Peyer's patch (tissue), 4 donors: ENCODE data around the gene XBP1. TPM values are rescaled to one million over a fixed set of nuclear protein-coding genes. Genes with fewer than 3 reads are reported as not detected.
A peak's percentile ranks its signal among the peaks of the same experiment; 100 is the strongest.
"Not testable (repeated sequence)": the region's sequence is repeated elsewhere in the genome, so short reads cannot be mapped to it uniquely, and the experiment has no call there.

ENCODE experiments used
- DNase-seq, 3 donors: peaks; one replicate each; pipeline ENCODE4 v3.0.0-alpha.2; 2017 to 2019
- H3K27ac ChIP-seq, 4 donors: fragments of 200-600 bp; sonication (generic); one replicate each; pipeline ENCODE4 v1.5.1; 2016 to 2019
- H3K27me3 ChIP-seq, 2 donors: fragments of 200-600 bp; sonication (generic); one replicate each; pipeline ENCODE4 v1.5.1; 2019
- H3K36me3 ChIP-seq, 3 donors: fragments of 200-600 bp; sonication (generic); one replicate each; pipeline ENCODE4 v1.5.1; 2016 to 2019
- H3K4me1 ChIP-seq, 4 donors: fragments of 200-600 bp; sonication (generic); one replicate each; pipeline ENCODE4 v1.5.1; 2016 to 2019
- H3K4me3 ChIP-seq, 4 donors: fragments of 200-600 bp; sonication (generic); 1 replicate in 3 of 4; 2 replicates in 1 of 4; pipeline ENCODE4 v1.5.1; 2016 to 2019; ENCODE audit warnings: mild to moderate bottlenecking in 1 of 4
- H3K9me3 ChIP-seq, 4 donors: fragments of 200-600 bp; sonication (generic); one replicate each; pipeline ENCODE4 v1.5.1; 2016 to 2019; ENCODE audit warnings: mild to moderate bottlenecking in 1 of 4
- POLR2A ChIP-seq, 2 donors: fragments of 450-650 bp; IDR thresholded peaks; one replicate each; pipeline ENCODE4 v1.5.1; 2017; ENCODE audit warnings: antibody characterized with exemption in 2 of 2, mild to moderate bottlenecking in 2 of 2, moderate library complexity in 2 of 2
- total RNA-seq, 4 donors: library from RNA; depleted of rRNA; stranded (reverse); fragments of >200 nt; gene quantifications; one replicate each; pipeline ENCODE4 v1.1.0, GENCODE V29; 2016
- TF ChIP-seq, protein P1 (sequence below), 6 experiments: fragments of 450-650 bp in 4 of 6; fragments of 200-600 bp in 2 of 6; sonication (generic) in 1 of 6; IDR thresholded peaks; one replicate each; pipeline ENCODE4 v1.5.1; 2017 to 2019; ENCODE audit warnings: antibody characterized with exemption in 6 of 6, mild to moderate bottlenecking in 3 of 6, moderate library complexity in 1 of 6

The XBP1 gene
- total RNA-seq, 4 donors from 2014 or later, result 139 to 287 (median 213) TPM

DNA sequence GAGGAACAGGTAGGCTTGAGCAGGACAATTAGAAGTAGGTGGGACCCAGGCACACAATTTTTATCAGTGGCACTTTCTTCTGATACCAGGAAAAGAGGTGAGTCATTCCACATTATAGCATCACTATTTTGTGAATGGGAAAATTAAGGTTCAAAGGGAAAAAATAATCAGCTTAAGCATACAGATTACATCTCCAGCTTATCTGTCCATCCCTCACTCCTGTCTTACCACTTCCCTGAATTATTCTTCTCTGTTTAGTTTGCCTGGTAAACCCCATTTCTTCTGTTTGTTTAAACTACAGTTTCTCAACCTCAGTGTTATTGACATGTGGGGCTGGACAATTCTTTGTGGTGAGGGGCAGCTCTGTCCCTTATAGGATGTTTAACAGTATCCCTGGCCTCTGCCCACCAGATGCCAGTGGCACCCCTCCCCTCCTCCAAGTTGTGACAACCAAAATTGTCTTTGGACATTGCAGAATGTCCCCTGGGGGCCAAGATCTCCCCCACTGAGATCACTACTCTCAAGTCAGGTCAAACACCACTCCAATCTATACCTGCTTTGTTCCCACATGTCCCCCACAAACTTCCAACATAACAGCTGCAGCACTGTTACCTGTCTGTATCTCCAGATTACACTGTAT is 8.5 kb upstream of the XBP1 start:
- no peak for TF ChIP-seq POLR2A (IDR thresholded peaks at IDR 0.05)
- TF ChIP-seq, protein P1, sequence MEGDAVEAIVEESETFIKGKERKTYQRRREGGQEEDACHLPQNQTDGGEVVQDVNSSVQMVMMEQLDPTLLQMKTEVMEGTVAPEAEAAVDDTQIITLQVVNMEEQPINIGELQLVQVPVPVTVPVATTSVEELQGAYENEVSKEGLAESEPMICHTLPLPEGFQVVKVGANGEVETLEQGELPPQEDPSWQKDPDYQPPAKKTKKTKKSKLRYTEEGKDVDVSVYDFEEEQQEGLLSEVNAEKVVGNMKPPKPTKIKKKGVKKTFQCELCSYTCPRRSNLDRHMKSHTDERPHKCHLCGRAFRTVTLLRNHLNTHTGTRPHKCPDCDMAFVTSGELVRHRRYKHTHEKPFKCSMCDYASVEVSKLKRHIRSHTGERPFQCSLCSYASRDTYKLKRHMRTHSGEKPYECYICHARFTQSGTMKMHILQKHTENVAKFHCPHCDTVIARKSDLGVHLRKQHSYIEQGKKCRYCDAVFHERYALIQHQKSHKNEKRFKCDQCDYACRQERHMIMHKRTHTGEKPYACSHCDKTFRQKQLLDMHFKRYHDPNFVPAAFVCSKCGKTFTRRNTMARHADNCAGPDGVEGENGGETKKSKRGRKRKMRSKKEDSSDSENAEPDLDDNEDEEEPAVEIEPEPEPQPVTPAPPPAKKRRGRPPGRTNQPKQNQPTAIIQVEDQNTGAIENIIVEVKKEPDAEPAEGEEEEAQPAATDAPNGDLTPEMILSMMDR (IDR thresholded peaks at IDR 0.05), result no peak
- Histone ChIP-seq H3K36me3 (no peaks in the 10 kb centered on the region), H3K27me3 (no peaks in the 10 kb centered on the region), H3K4me3 (no peak overlapping the region), H3K9me3 (no peaks in the 10 kb centered on the region), H3K4me1 (peaks cover 0 to 14% (median 3%) of the 10 kb centered on the region in 4 donors), H3K27ac (peak overlapping the region in 1 of 4 donors; percentile 38)
- DNase-seq, result no peak

DNA sequence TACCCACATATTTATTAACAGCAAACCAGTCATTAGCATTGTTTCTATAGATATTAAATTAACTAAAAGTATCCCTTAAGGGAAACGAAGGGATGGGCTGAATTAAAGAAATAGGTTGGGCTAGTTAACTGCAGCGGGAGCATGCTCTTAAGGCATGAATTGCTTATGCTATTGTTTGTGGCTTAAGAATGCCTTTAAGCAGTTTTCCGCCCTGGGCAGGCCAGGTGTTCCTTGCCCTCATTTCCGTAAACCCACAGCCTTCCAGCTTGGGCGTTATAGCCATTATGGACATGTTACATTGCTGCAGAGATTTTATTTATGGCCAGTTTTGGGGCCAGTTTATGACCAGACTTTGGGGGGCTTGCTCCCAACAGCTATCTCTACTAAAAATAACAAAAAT is 5.1 kb upstream of the XBP1 start:
- H3K27me3 ChIP-seq, H3K27ac ChIP-seq, H3K36me3 ChIP-seq, DNase-seq, H3K9me3 ChIP-seq, H3K4me3 ChIP-seq: not testable (repeated sequence)
- H3K4me1 ChIP-seq, result peaks cover 0 to 20% (median 11%) of the 10 kb centered on the region in 4 donors

DNA sequence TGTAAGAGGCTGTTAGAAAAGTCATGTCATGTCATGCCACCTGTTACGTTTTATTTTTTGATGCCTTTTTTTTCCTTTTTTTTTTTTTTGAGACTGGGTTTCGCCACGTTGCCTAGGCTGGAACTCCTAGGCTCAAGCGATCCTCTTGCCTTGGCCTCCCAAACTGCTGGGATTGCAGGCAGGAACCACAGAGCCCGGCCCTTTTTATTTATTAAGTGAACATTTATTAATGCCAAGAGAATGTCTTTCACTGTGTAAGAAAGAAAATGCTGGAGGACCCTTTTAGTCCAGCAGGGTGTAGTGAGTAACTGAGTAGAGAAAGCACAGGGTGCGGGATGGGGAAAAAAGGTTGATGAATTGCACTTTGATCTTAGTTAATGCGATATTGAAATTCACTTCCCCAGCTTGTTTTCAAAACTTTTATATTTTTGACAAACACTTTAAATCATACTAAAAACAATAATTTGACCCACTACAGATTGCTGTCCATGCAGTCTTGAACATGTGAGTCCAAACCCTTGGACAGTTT is 2.3 kb upstream of the XBP1 start:
- DNase-seq, result no peak
- Histone ChIP-seq H3K4me3 (peak overlapping the region in 1 of 4 donors; percentile 97), H3K4me1 (peaks cover 0 to 35% (median 14%) of the 10 kb centered on the region in 4 donors), H3K9me3 (no peaks in the 10 kb centered on the region), H3K36me3 (peaks cover 0 to 3% (median 0%) of the 10 kb centered on the region in 3 donors), H3K27ac (peak overlapping the region; percentile 60 to 99 (median 97)), H3K27me3 (no peaks in the 10 kb centered on the region)
- TF ChIP-seq, protein P1 (IDR thresholded peaks at IDR 0.05), result peak in 4 of 6 experiments; percentile 32 to 61 (median 44)
- TF ChIP-seq POLR2A (IDR thresholded peaks at IDR 0.05), result no peak

DNA sequence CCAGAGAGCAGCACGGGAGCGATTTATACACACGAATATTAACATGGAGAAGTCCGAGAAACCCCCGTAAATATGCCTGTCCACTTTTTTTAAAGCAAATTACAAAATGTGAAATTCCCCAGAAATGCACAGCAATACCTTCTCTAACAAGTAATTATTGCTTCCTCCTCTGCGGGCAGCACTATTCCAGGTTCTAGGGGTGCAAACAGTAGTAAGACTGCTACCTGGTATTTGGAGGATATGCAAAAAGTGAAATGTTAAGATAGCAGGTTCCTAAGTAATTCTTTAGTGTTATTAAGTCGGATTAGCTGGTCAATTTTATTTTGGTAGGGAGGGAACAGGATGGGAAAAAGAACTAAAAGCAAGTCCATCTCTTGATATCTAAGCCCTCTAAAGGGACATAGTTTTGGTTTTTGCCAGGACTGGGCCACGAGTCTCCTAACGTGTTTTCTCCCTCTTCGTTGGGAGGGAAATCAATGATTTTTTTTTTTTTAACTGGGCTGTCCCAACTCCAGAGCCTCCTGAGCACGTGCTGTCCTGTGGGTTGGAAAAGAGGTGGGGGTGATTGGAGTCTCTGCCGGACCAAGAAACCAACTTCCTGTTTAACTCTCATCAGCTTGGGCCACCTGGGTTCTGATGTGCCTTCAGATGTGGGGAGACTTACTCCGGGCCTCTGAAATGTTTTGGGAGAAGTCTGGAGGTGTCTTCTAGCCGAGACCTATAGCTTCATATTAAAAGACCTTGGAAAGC is 1.7 kb upstream of the XBP1 start:
- H3K36me3 ChIP-seq, result peaks cover 0 to 10% (median 0%) of the 10 kb centered on the region in 3 donors
- peak overlapping the region; percentile 60 to 99 (median 97) for H3K27ac ChIP-seq
- no peaks in the 10 kb centered on the region for H3K27me3 ChIP-seq
- no peaks in the 10 kb centered on the region for H3K9me3 ChIP-seq
- peaks cover 0 to 41% (median 14%) of the 10 kb centered on the region in 4 donors for H3K4me1 ChIP-seq
- H3K4me3 ChIP-seq, result peak overlapping the region; percentile 80 to 97 (median 86)
- TF ChIP-seq, protein P1 (IDR thresholded peaks at IDR 0.05), result no peak
- peak in 1 of 2 donors; percentile 10 for TF ChIP-seq POLR2A (IDR thresholded peaks at IDR 0.05)
- peak in 2 of 3 donors; percentile 49 to 63 for DNase-seq

DNA sequence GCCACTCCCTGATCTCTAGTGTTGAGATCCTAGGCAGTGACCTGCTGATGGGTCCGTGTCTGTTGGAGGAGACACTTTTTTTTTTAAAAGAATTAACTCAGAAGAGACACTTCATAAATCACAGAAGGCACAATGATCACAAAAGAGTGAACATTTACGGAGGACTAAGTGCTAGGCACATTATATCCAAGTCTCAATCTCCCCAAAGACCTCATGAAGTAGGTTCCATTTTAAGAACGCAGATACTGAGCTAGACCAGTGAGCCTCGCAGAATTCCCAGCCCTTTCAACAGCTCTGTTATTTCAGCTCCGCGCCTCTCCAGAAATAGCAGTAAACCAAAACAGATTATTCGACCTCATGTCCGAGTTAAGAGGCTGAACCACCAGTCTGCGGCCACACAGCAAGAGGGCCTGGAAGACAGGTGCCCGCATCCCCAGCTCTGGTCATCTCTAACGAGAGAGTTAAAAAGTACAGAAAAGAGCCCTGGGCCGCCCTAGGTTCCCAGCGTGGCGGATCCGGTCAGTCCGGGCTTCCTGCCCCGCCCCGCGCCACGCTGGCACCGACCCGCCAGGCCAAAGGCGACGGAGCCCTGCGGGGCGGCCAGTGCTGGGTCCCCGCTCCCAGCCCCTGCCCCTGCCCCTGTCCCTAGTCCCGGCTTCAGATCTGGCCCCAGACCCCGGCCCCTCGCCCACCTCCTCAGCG is 612 bp downstream of the XBP1 start:
- Histone ChIP-seq H3K4me3 (peak overlapping the region; percentile 80 to 97 (median 86)), H3K27me3 (no peaks in the 10 kb centered on the region), H3K9me3 (no peaks in the 10 kb centered on the region), H3K36me3 (peaks cover 0 to 32% (median 0%) of the 10 kb centered on the region in 3 donors), H3K4me1 (peaks cover 0 to 62% (median 14%) of the 10 kb centered on the region in 4 donors), H3K27ac (peak overlapping the region; percentile 96 to 99 (median 97))
- peak; percentile 40 to 84 (median 77) for DNase-seq
- TF ChIP-seq, protein P1 (IDR thresholded peaks at IDR 0.05), result no peak
- no peak for TF ChIP-seq POLR2A (IDR thresholded peaks at IDR 0.05)
